Caco-2 (cell line): Measurements from ENCODE around the gene INPP4B. TPM values are rescaled to one million over a fixed set of nuclear protein-coding genes. Genes with fewer than 3 reads are reported as not detected.
"Not testable (repeated sequence)": the region's sequence is repeated elsewhere in the genome, so short reads cannot be mapped to it uniquely, and the experiment has no call there.

Experiments
- BruUV-seq: library from RNA; stranded (reverse); fragments of 400-500 nt; replicated peaks from 2 replicates; lab custom pipeline; 2021; lab: Mats Ljungman, UMichigan
- CTCF ChIA-PET: fragments of 300-600 bp; sonication (Branson Sonifier 250); formaldehyde crosslinking; loops from one replicate; lab custom pipeline; 2022; ENCODE audit warnings: antibody characterized with exemption; lab: Charles Lee
- POLR2A ChIA-PET: fragments of 300-600 bp; sonication (Branson Sonifier 250); formaldehyde crosslinking; loops from one replicate; lab custom pipeline; 2022; ENCODE audit warnings: antibody characterized with exemption; lab: Charles Lee
- DNase-seq, 2 experiments: peaks; one replicate each; pipeline versions ENCODE4 v3.0.0 to v3.0.0-alpha.2; 2020 to 2022
- H3K27me3 ChIP-seq: replicated peaks from 2 replicates; pipeline ENCODE4 v1.6.0; 2011; ENCODE audit warnings: low read length; ENCODE audit not compliant: control insufficient read depth, insufficient read depth
- H3K36me3 ChIP-seq: 2 replicates; pipeline ENCODE4 v1.5.1; 2011; ENCODE audit warnings: low read length; ENCODE audit not compliant: control insufficient read depth, insufficient read depth
- H3K4me1 ChIP-seq: fragments of 250-450 bp; sonication (Bioruptor Pico); 2 replicates; pipeline ENCODE4 v1.5.1; 2020; ENCODE audit warnings: mild to moderate bottlenecking
- H3K4me3 ChIP-seq: 2 replicates; pipeline ENCODE4 v1.5.1; 2011; ENCODE audit warnings: low read depth, mild to moderate bottlenecking, control low read depth, low read length
- H3K9me3 ChIP-seq: fragments of 250-450 bp; sonication (Bioruptor Pico); 2 replicates; pipeline ENCODE4 v1.5.1; 2020; ENCODE audit warnings: mild to moderate bottlenecking, moderate library complexity
- H3K27ac Mint-ChIP-seq: one replicate; pipeline ENCODE4 v1.8.0; 2022; ENCODE audit warnings: mixed read lengths; ENCODE audit not compliant: unreplicated experiment
- H3K27me3 Mint-ChIP-seq: one replicate; pipeline ENCODE4 v1.8.0; 2022; ENCODE audit warnings: mixed read lengths; ENCODE audit not compliant: insufficient read depth, unreplicated experiment
- H3K36me3 Mint-ChIP-seq: one replicate; pipeline ENCODE4 v1.8.0; 2022; ENCODE audit warnings: mild to moderate bottlenecking, mixed read lengths; ENCODE audit not compliant: insufficient read depth, unreplicated experiment
- H3K4me1 Mint-ChIP-seq: one replicate; pipeline ENCODE4 v1.8.0; 2022; ENCODE audit warnings: low read depth, mixed read lengths; ENCODE audit not compliant: unreplicated experiment
- H3K4me3 Mint-ChIP-seq: one replicate; pipeline ENCODE4 v1.8.0; 2022; ENCODE audit warnings: mild to moderate bottlenecking, moderate library complexity, mixed read lengths; ENCODE audit not compliant: unreplicated experiment
- H3K9me3 Mint-ChIP-seq: one replicate; pipeline ENCODE4 v1.8.0; 2022; ENCODE audit warnings: mixed read lengths; ENCODE audit not compliant: unreplicated experiment
- CTCF ChIP-seq, 2 experiments: fragments of 200-600 bp in 1 of 2; IDR thresholded peaks; 1 replicate in 1 of 2; 2 replicates in 1 of 2; pipeline versions ENCODE4 v1.5.1 to v1.8.0; 2011 to 2022; ENCODE audit warnings: antibody characterized with exemption in 1 of 2, control low read depth in 1 of 2, inconsistent platforms in 1 of 2, low read depth in 1 of 2, low read length in 1 of 2, mild to moderate bottlenecking in 1 of 2, moderate library complexity in 1 of 2; ENCODE audit not compliant: insufficient read depth in 1 of 2, severe bottlenecking in 1 of 2, unreplicated experiment in 1 of 2
- intact Hi-C: fragments of 100-400 bp; cut with micrococcal nuclease; formaldehyde crosslinking; loops from one replicate; pipeline ENCODE4 v1.10.0; 2022; ENCODE audit not compliant: unreplicated experiment
- total RNA-seq: library from RNA; stranded (reverse); gene quantifications from 2 replicates; pipeline ENCODE4 v1.2.3, GENCODE V29; 2022

INPP4B gene
- total RNA-seq, 1 experiment from 2014 or later = 10.3 TPM

- intact Hi-C loops = no loop called here
- Histone ChIP-seq H3K4me3 (no peak overlapping the region), H3K27me3 (no peaks in the 10 kb centered on the region), H3K9me3 (no peaks in the 10 kb centered on the region), H3K4me1 (no peaks in the 10 kb centered on the region), H3K36me3 (no peaks in the 10 kb centered on the region)
- ChIA-PET POLR2A (no interaction called here), CTCF (no interaction called here)
- no peak for DNase-seq
- no peaks in the 10 kb centered on the region for H3K9me3 Mint-ChIP-seq
- H3K27ac Mint-ChIP-seq = no peak overlapping the region
- no peaks in the 10 kb centered on the region for H3K4me1 Mint-ChIP-seq
- H3K27me3 Mint-ChIP-seq = no peaks in the 10 kb centered on the region
- H3K36me3 Mint-ChIP-seq = no peaks in the 10 kb centered on the region
- BruUV-seq = no TSS peak
- no peak for TF ChIP-seq CTCF (IDR thresholded peaks at IDR 0.05; ENCODE audit: insufficient read depth in 1 of 2, low read depth in 1 of 2, low read length in 1 of 2, severe bottlenecking in 1 of 2, unreplicated experiment in 1 of 2)
- no peak overlapping the region for H3K4me3 Mint-ChIP-seq
Measured at GRCh38 chr4:142516686-142517526, 329.2 kb downstream of the INPP4B start.

GRCh38 chr4:142512161-142512560, 333.9 kb downstream of the INPP4B start:
- Histone ChIP-seq H3K36me3 (no peaks in the 10 kb centered on the region), H3K27me3 (no peaks in the 10 kb centered on the region), H3K4me3 (no peak overlapping the region), H3K4me1 (no peaks in the 10 kb centered on the region), H3K9me3 (no peaks in the 10 kb centered on the region)
- intact Hi-C loops = no loop called here
- no peak for DNase-seq
- H3K27me3 Mint-ChIP-seq = no peaks in the 10 kb centered on the region
- H3K9me3 Mint-ChIP-seq = no peaks in the 10 kb centered on the region
- no peak overlapping the region for H3K4me3 Mint-ChIP-seq
- no peak overlapping the region for H3K27ac Mint-ChIP-seq
- ChIA-PET POLR2A (no interaction called here), CTCF (no interaction called here)
- H3K36me3 Mint-ChIP-seq = no peaks in the 10 kb centered on the region
- TF ChIP-seq CTCF (IDR thresholded peaks at IDR 0.05; ENCODE audit: insufficient read depth in 1 of 2, low read depth in 1 of 2, low read length in 1 of 2, severe bottlenecking in 1 of 2, unreplicated experiment in 1 of 2) = no peak
- H3K4me1 Mint-ChIP-seq = no peaks in the 10 kb centered on the region
- no TSS peak for BruUV-seq

GRCh38 chr4:142509881-142510280, 336.2 kb downstream of the INPP4B start:
- no peaks in the 10 kb centered on the region for H3K27me3 Mint-ChIP-seq
- ChIA-PET CTCF (no interaction called here), POLR2A (no interaction called here)
- H3K36me3 ChIP-seq = no peaks in the 10 kb centered on the region
- no peaks in the 10 kb centered on the region for H3K4me1 Mint-ChIP-seq
- no peaks in the 10 kb centered on the region for H3K9me3 ChIP-seq
- H3K36me3 Mint-ChIP-seq = no peaks in the 10 kb centered on the region
- H3K9me3 Mint-ChIP-seq = no peaks in the 10 kb centered on the region
- no peak overlapping the region for H3K4me3 ChIP-seq
- no peak for TF ChIP-seq CTCF (IDR thresholded peaks at IDR 0.05; ENCODE audit: insufficient read depth in 1 of 2, low read depth in 1 of 2, low read length in 1 of 2, severe bottlenecking in 1 of 2, unreplicated experiment in 1 of 2)
- no peak for DNase-seq
- BruUV-seq = no TSS peak
- intact Hi-C loops = loop anchor here (10.0 kb wide), 1 partner anchor 155 kb away; no protein-coding TSS in a partner anchor
- no peaks in the 10 kb centered on the region for H3K27me3 ChIP-seq
- H3K4me3 Mint-ChIP-seq = no peak overlapping the region
- H3K27ac Mint-ChIP-seq = no peak overlapping the region
- H3K4me1 ChIP-seq = no peaks in the 10 kb centered on the region

DNA sequence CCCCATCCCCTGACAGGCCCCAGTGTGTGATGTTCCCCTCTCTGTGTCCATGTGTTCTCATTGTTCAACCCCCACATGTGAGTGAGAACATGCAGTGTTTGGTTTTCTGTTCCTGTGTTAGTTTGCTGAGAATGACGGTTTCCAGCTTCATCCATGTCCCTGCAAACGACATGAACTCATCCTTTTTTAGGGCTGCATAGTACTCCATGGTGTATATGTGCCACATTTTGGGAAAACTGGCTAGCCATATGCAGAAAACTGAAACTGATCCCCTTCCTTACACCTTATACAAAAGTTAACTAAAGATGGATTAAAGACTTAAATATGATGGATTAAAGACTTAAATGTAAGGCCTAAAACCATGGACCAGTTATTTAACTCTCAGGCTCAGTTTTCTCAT, 336.7 kb downstream of the INPP4B start:
- H3K4me3 ChIP-seq, H3K36me3 Mint-ChIP-seq, BruUV-seq, CTCF ChIA-PET, H3K27me3 ChIP-seq, H3K4me3 Mint-ChIP-seq, H3K4me1 Mint-ChIP-seq, H3K27me3 Mint-ChIP-seq, H3K9me3 Mint-ChIP-seq, H3K27ac Mint-ChIP-seq, POLR2A ChIA-PET, DNase-seq, H3K4me1 ChIP-seq, H3K36me3 ChIP-seq, H3K9me3 ChIP-seq: not testable (repeated sequence)
- intact Hi-C loops = loop anchor here (10.0 kb wide), 1 partner anchor 155 kb away; no protein-coding TSS in a partner anchor
